MCF 10A (cell line): Measurements from ENCODE around the gene DDX3X. TPM values are rescaled to one million over a fixed set of nuclear protein-coding genes. Genes with fewer than 3 reads are reported as not detected.

Experiments used
- BruUV-seq: library from RNA; stranded (reverse); fragments of 400-500 nt; replicated peaks from 2 replicates; lab custom pipeline; 2021; lab: Mats Ljungman, UMichigan
- CTCF ChIA-PET: fragments of 300-600 bp; sonication (Branson Sonifier 250); formaldehyde crosslinking; extraction: SDS; loops from one replicate; lab custom pipeline; 2021; ENCODE audit warnings: antibody characterized with exemption, inconsistent platforms; lab: Yijun Ruan, JAX
- POLR2A ChIA-PET: fragments of 300-600, 350-650 bp; sonication (Branson Sonifier 250); formaldehyde crosslinking; extraction: SDS; loops from one replicate; lab custom pipeline; 2020; ENCODE audit warnings: antibody characterized with exemption, inconsistent platforms; lab: Yijun Ruan, JAX
- DNase-seq: peaks from one replicate; pipeline ENCODE4 v3.0.0-alpha.2; 2018; ENCODE audit not compliant: unreplicated experiment
- H3K27ac Mint-ChIP-seq: one replicate; pipeline ENCODE4 v1.8.0; 2022; ENCODE audit warnings: mild to moderate bottlenecking, low read depth, mixed read lengths; ENCODE audit not compliant: unreplicated experiment
- H3K27me3 Mint-ChIP-seq: one replicate; pipeline ENCODE4 v1.8.0; 2022; ENCODE audit warnings: mixed read lengths; ENCODE audit not compliant: insufficient read depth, unreplicated experiment
- H3K36me3 Mint-ChIP-seq: one replicate; pipeline ENCODE4 v1.8.0; 2022; ENCODE audit warnings: mild to moderate bottlenecking, moderate library complexity, mixed read lengths; ENCODE audit not compliant: insufficient read depth, unreplicated experiment
- H3K4me1 Mint-ChIP-seq: one replicate; pipeline ENCODE4 v1.8.0; 2022; ENCODE audit warnings: mixed read lengths; ENCODE audit not compliant: insufficient read depth, unreplicated experiment
- H3K4me3 Mint-ChIP-seq: one replicate; pipeline ENCODE4 v1.8.0; 2022; ENCODE audit warnings: mild to moderate bottlenecking, moderate library complexity, mixed read lengths; ENCODE audit not compliant: unreplicated experiment
- H3K9me3 Mint-ChIP-seq: one replicate; pipeline ENCODE4 v1.8.0; 2022; ENCODE audit warnings: mixed read lengths; ENCODE audit not compliant: unreplicated experiment
- intact Hi-C: fragments of 100-400 bp; cut with micrococcal nuclease; formaldehyde crosslinking; loops from 2 replicates; pipeline ENCODE4 v1.14.1; 2022
- total RNA-seq: library from RNA; stranded (reverse); gene quantifications from 2 replicates; pipeline ENCODE4 v1.2.3, GENCODE V29; 2022
- TF ChIP-seq, protein P1 (sequence below): fragments of 200-600 bp; IDR thresholded peaks from one replicate; pipeline ENCODE4 v1.8.0; 2022; ENCODE audit warnings: antibody characterized with exemption, mild to moderate bottlenecking; ENCODE audit not compliant: unreplicated experiment

Gene DDX3X
- total RNA-seq, 1 experiment from 2014 or later, result 290 TPM

DNA sequence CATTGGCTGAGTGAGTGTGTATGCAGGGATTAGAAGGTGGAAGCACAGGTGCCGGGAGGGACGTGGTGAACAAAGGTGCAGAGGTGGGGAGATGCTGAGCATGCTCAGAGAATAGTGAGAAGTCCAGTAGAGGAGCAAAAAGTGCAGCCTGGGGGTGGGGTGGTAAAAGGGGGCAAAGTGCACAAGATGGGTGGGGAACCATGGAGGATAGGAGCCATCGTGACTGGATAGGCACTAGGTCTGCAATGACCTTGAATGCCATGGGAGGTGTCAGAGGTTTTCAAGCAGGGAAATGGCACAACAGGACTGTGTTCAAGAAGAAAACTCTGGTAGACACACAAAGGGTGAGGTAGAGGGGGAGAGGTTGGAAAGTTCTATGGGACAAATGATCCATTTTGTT, 6.6 kb upstream of the DDX3X start:
- H3K36me3 Mint-ChIP-seq, result no peaks in the 10 kb centered on the region
- CTCF ChIA-PET, result no interaction called here
- BruUV-seq, result no TSS peak
- H3K4me3 Mint-ChIP-seq, result no peak overlapping the region
- TF ChIP-seq, protein P1, sequence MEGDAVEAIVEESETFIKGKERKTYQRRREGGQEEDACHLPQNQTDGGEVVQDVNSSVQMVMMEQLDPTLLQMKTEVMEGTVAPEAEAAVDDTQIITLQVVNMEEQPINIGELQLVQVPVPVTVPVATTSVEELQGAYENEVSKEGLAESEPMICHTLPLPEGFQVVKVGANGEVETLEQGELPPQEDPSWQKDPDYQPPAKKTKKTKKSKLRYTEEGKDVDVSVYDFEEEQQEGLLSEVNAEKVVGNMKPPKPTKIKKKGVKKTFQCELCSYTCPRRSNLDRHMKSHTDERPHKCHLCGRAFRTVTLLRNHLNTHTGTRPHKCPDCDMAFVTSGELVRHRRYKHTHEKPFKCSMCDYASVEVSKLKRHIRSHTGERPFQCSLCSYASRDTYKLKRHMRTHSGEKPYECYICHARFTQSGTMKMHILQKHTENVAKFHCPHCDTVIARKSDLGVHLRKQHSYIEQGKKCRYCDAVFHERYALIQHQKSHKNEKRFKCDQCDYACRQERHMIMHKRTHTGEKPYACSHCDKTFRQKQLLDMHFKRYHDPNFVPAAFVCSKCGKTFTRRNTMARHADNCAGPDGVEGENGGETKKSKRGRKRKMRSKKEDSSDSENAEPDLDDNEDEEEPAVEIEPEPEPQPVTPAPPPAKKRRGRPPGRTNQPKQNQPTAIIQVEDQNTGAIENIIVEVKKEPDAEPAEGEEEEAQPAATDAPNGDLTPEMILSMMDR, result no peak
- H3K9me3 Mint-ChIP-seq, result no peaks in the 10 kb centered on the region
- POLR2A ChIA-PET, result no interaction called here
- no peaks in the 10 kb centered on the region for H3K4me1 Mint-ChIP-seq
- intact Hi-C loops, result no loop called here
- DNase-seq, result no peak
- H3K27me3 Mint-ChIP-seq, result no peaks in the 10 kb centered on the region
- H3K27ac Mint-ChIP-seq, result no peak overlapping the region

DNA sequence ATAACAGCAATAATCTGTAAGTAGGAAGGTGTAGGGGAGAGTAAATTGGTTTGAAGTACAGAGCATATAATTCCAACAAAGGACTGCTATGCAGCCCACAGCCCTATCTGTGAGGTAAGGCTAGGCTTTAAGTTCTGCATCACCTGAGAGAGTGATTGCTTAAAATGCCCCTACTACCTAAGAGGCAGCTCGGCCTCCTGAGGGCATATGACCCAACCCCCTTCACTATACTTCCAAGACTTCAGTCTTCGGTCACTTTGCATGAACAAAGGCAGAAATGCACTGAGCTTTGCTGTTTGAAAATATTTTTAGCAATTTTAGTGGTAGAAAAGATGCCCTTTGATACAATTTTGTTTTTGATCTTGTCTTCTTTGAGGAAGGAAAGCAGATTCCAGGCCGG, 4.9 kb upstream of the DDX3X start:
- ChIA-PET CTCF (no interaction called here), POLR2A (no interaction called here)
- Mint-ChIP-seq H3K27ac (no peak overlapping the region), H3K4me1 (no peaks in the 10 kb centered on the region), H3K4me3 (no peak overlapping the region), H3K36me3 (peaks cover 14% of the 10 kb centered on the region), H3K27me3 (no peaks in the 10 kb centered on the region), H3K9me3 (no peaks in the 10 kb centered on the region)
- BruUV-seq, result no TSS peak
- no peak for DNase-seq
- TF ChIP-seq, protein P1, result no peak
- intact Hi-C loops, result no loop called here

DNA sequence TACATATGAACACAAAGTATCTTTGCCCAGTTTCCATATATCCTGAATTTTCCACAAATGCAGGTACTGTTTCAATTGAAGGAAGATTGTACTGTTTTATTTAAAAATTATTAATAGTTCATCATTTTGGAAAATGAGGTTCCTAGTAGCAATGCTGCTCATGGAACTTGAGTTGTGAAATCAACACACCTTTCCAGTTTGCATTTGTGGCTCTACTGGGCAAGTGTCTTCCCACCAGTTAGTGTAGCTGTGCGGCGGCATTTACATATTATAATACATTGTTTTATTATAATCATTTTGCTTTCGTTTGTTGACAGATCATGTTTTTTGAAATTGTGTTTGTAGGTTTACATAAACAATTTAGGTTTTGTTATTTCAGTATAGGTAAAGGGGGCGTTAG, 2.0 kb upstream of the DDX3X start:
- POLR2A ChIA-PET, result interaction anchor here (0.7 kb wide), 1 partner anchor 126 kb away, joined by 3 read pairs; no protein-coding TSS in a partner anchor
- Mint-ChIP-seq H3K4me3 (peak overlapping the region; percentile 80), H3K36me3 (peaks cover 26% of the 10 kb centered on the region), H3K9me3 (no peaks in the 10 kb centered on the region), H3K27me3 (no peaks in the 10 kb centered on the region), H3K4me1 (peaks cover 5% of the 10 kb centered on the region), H3K27ac (peak overlapping the region; percentile 99)
- DNase-seq, result no peak
- CTCF ChIA-PET, result interaction anchor here (0.5 kb wide), 1 partner anchor 11 kb away, joined by 3 read pairs; no protein-coding TSS in a partner anchor
- TF ChIP-seq, protein P1, result no peak
- no TSS peak for BruUV-seq
- intact Hi-C loops, result no loop called here

DNA sequence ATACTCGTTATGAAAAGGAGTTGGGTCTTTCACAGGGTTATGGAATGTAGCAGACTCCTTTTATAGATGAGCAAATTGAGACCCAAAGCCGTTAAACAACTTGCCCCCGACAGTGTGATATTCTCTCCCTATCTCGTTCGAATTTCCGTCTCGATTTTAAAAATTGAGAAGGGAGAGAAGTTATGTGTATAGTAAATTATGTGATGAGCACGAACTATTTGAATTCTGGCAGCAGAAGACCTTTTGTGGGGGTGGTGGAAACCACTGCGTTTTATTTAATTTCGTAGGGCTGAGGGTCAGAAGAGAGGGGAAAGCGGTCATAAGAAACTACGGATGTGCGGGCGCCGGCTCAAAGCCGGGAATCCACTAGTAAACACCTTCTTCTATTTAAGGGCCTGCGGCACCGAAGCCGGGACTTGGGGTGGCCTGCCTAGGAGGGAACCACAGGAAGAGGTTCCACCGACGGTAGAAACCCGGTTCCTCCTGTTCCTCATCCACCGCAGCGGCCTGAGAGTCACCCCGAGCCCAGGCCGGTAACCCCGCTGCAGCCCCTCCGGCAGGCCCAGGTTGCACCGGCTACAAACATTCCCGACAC, 1.5 kb upstream of the DDX3X start:
- no peaks in the 10 kb centered on the region for H3K9me3 Mint-ChIP-seq
- peak overlapping the region; percentile 99 for H3K27ac Mint-ChIP-seq
- DNase-seq, result no peak
- H3K4me1 Mint-ChIP-seq, result peaks cover 10% of the 10 kb centered on the region
- ChIA-PET POLR2A (interaction anchor here (0.7 kb wide), 1 partner anchor 125 kb away, joined by 3 read pairs; no protein-coding TSS in a partner anchor), CTCF (no interaction called here)
- peaks cover 31% of the 10 kb centered on the region for H3K36me3 Mint-ChIP-seq
- TSS peak; percentile 64 for BruUV-seq
- peak overlapping the region; percentile 80 for H3K4me3 Mint-ChIP-seq
- intact Hi-C loops, result loop anchor here (1.0 kb wide), 1 partner anchor 110 kb away; no protein-coding TSS in a partner anchor
- H3K27me3 Mint-ChIP-seq, result no peaks in the 10 kb centered on the region
- TF ChIP-seq, protein P1, result no peak
